Measurements from ENCODE around the gene UCHL3. TPM values are rescaled to one million over a fixed set of nuclear protein-coding genes. Genes with fewer than 3 reads are reported as not detected.

Gene UCHL3
- total and polyA plus RNA-seq, 9 of the 15 experiments (the other 6 are each of a cell fraction or from before 2014, with no cell fraction given): 42.2 to 112 (median 85.4) TPM

DNA sequence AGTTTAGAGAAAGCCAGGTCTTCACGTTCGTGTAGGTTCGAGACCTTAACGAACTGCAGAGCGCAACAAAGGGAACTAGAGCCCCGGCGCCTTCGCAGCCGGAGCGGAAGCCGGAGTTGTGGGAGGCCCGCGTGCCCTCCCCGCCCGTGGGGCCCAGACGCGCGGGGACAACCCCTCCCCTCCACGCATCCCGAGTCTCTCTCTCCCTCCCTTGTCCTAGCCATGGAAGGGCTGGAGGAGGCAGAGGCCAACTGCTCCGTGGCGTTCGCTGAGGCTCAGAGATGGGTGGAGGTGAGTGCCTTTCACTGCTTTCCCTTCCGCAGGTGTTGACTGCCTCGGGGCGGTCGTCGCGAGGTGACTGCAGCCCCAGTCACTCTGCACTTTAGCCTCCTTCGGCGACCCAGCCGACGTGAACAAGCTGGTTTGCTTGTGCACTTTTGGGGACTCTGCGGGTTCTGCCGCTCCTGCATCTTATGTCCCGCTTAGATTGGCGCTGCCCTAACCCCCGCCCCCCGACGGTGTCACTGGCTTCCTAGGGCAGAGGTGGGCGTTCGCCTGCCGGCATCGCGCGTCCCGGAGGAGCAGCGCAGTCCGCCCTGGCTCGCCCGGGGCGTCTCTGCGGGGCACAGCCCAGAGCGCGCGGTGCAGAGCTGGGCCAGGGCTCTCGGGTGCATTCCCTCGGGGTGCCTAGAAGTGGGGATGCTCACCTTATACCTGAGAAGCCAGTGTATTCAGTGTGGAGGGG is 87.0 kb downstream of the UCHL3 start (continued):
- peak; percentile 62 for TF ChIP-seq MGA (IDR thresholded peaks at IDR 0.05)
- 0 out of 2 replicates have a peak, but pooled peaks have one; percentile 39 for TF ChIP-seq NCOA6 (IDR thresholded peaks at IDR 0.05)

All from K562 (cell line).